ENCODE data around the gene HEXIM1. TPM values are rescaled to one million over a fixed set of nuclear protein-coding genes. Genes with fewer than 3 reads are reported as not detected.

HEXIM1 gene
- total RNA-seq, 1 experiment from 2014 or later: 59.1 TPM

DNA sequence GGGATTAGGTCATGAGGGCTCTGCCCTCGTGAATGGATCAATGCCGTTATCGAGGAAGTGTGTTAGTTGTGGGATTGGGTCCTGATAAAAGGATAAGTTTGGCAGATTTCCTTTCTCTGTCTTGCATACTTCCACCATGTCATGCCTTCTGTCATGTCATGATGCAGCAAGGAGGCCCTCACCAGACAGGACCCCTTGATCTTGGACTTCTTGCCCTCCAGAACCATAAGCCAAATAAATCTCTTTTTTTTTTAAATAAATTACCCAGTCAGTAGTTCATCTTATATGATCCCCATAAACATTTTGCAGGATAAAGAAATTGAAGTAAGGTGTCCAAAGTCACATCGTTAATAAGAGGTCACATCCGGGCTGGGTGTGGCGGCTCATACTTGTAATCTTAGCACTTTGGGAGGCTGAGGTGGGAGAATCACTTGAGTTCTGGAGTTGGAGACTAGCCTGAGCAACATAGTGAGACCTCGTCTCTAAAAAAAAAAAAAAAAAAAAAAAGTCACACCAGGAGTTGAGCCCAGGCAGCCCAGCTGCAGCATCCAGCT is 38.6 kb downstream of the HEXIM1 start:
- intact Hi-C loops (cut with micrococcal nuclease; ENCODE audit: unreplicated experiment): no loop called here

DNA sequence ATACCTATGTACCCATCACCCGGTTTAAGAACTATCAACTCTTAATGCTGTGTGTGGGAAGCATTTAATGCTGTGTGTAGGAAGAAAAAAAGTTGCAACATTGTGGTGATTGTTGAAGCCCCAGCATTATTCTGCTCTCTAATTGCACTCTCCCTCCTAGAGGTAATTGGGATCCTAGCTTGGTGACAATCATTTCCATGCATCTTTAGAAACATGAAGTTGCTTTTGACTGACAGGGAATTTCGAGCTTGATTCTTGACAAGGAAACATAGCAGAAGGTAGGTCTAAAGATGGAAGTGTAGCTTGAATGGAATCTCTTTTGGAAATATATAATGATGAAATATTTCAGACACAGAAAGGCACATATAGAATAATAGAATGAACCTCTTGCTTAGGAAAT is 40.7 kb downstream of the HEXIM1 start:
- ChIA-PET POLR2A (interaction anchor here (0.7 kb wide), 1 partner anchor 51 kb away, joined by 3 read pairs; no protein-coding TSS in a partner anchor), CTCF (interaction anchor here (0.9 to 1.1 kb wide), 2 partner anchors 9 to 19 kb away, joined by 3 to 9 read pairs; no protein-coding TSS in a partner anchor)
- no peaks in the 10 kb centered on the region for H3K27me3 ChIP-seq (ENCODE audit: control insufficient read depth, insufficient read depth, low read length)
- no peak for TF ChIP-seq TCF7L2 (IDR thresholded peaks at IDR 0.05; ENCODE audit: low read depth, low read length)
- TF ChIP-seq POLR2AphosphoS5 (IDR thresholded peaks at IDR 0.05; ENCODE audit: low read depth, low read length): no peak
- TF ChIP-seq SIN3A (IDR thresholded peaks at IDR 0.05; ENCODE audit: borderline replicate concordance, insufficient read depth, low read depth, low read length): no peak
- ATAC-seq (no peak), DNase-seq (ENCODE audit: low read depth, low spot score) (no peak)
- BruUV-seq (replicated peaks): no TSS peak
- H3K27ac ChIP-seq (ENCODE audit: low read length): no peak overlapping the region
- in situ Hi-C loops (cut with HindIII; ENCODE audit: low pct_unique_long_range_greater_than_20kb, low sequenced_read_pairs) (no loop called here), intact Hi-C loops (cut with micrococcal nuclease; ENCODE audit: unreplicated experiment) (no loop called here)
- H3K4me3 ChIP-seq (ENCODE audit: low read depth in 2 of 2, low read length in 2 of 2): no peak overlapping the region
- no peaks in the 10 kb centered on the region for H3K4me1 ChIP-seq (ENCODE audit: control insufficient read depth, insufficient read depth, low read length)
- H3K36me3 ChIP-seq (ENCODE audit: control insufficient read depth, insufficient read depth, low read length): no peaks in the 10 kb centered on the region
- no peaks in the 10 kb centered on the region for H3K9me3 ChIP-seq (ENCODE audit: control insufficient read depth, insufficient read depth, low read depth, low read length)

More for the DNA sequence above, 38.6 kb downstream of the HEXIM1 start:
- DNase-seq (ENCODE audit: low read depth, low spot score): no peak
- ChIA-PET POLR2A (no interaction called here), CTCF (no interaction called here)
- in situ Hi-C loops (cut with HindIII; ENCODE audit: low pct_unique_long_range_greater_than_20kb, low sequenced_read_pairs): no loop called here
- H3K27ac ChIP-seq (ENCODE audit: low read length): no peak overlapping the region
- ATAC-seq: no peak
- no peaks in the 10 kb centered on the region for H3K27me3 ChIP-seq (ENCODE audit: control insufficient read depth, insufficient read depth, low read length)
- no peak for TF ChIP-seq TCF7L2 (IDR thresholded peaks at IDR 0.05; ENCODE audit: low read depth, low read length)
- TF ChIP-seq POLR2AphosphoS5 (IDR thresholded peaks at IDR 0.05; ENCODE audit: low read depth, low read length): no peak
- TF ChIP-seq, protein P1, sequence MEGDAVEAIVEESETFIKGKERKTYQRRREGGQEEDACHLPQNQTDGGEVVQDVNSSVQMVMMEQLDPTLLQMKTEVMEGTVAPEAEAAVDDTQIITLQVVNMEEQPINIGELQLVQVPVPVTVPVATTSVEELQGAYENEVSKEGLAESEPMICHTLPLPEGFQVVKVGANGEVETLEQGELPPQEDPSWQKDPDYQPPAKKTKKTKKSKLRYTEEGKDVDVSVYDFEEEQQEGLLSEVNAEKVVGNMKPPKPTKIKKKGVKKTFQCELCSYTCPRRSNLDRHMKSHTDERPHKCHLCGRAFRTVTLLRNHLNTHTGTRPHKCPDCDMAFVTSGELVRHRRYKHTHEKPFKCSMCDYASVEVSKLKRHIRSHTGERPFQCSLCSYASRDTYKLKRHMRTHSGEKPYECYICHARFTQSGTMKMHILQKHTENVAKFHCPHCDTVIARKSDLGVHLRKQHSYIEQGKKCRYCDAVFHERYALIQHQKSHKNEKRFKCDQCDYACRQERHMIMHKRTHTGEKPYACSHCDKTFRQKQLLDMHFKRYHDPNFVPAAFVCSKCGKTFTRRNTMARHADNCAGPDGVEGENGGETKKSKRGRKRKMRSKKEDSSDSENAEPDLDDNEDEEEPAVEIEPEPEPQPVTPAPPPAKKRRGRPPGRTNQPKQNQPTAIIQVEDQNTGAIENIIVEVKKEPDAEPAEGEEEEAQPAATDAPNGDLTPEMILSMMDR (IDR thresholded peaks at IDR 0.05): no peak
- no TSS peak for BruUV-seq (replicated peaks)
- no peak overlapping the region for H3K4me3 ChIP-seq (ENCODE audit: low read depth in 2 of 2, low read length in 2 of 2)
- no peaks in the 10 kb centered on the region for H3K36me3 ChIP-seq (ENCODE audit: control insufficient read depth, insufficient read depth, low read length)
- no peaks in the 10 kb centered on the region for H3K9me3 ChIP-seq (ENCODE audit: control insufficient read depth, insufficient read depth, low read depth, low read length)
- H3K4me1 ChIP-seq (ENCODE audit: control insufficient read depth, insufficient read depth, low read length): no peaks in the 10 kb centered on the region

DNA sequence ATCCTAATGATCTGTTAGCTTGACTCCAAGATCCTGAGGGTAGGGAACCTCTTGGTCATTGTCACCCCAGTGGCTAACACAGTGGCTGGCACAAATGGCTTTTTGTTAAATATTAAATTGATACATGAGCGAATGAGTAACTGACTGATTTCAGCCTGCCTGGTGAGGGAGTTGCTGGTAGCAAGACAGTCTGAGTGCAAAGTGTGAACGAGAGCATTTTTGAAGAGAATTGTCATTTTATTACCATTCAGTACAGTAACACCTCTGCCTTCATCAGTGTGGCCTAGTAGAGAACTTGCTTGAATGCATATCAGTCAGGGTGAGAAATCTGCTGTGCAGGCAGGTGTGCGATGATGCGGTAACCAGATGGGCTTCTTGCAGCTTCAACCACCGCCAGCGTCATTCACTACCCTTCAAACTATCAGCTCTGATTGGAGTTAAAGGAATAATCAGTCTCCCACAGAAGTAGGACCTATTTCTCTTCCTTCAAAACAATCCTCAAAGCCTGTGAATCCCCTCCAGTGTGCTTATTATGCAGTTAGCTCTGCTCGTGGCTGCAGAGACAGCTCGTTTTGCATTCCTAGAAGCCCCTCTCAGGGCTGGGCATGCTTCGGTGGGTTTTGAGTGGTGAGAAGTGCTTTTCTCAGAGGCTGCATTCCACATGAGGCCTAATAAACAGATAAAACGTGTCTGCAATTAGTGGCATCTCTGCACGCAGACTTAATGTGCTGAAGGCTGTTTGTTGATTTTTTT is 42.4 kb downstream of the HEXIM1 start:
- no TSS peak for BruUV-seq (replicated peaks)
- ChIA-PET POLR2A (interaction anchor here (0.5 kb wide), 1 partner anchor 16 kb away, joined by 5 read pairs; no protein-coding TSS in a partner anchor), CTCF (no interaction called here)
- no peak for DNase-seq (ENCODE audit: low read depth, low spot score)
- no peak for ATAC-seq
- Histone ChIP-seq H3K27me3 (ENCODE audit: control insufficient read depth, insufficient read depth, low read length) (no peaks in the 10 kb centered on the region), H3K36me3 (ENCODE audit: control insufficient read depth, insufficient read depth, low read length) (no peaks in the 10 kb centered on the region), H3K4me3 (ENCODE audit: low read depth in 2 of 2, low read length in 2 of 2) (no peak overlapping the region), H3K9me3 (ENCODE audit: control insufficient read depth, insufficient read depth, low read depth, low read length) (no peaks in the 10 kb centered on the region), H3K4me1 (ENCODE audit: control insufficient read depth, insufficient read depth, low read length) (no peaks in the 10 kb centered on the region), H3K27ac (ENCODE audit: low read length) (no peak overlapping the region)
- TF ChIP-seq, protein P1 (IDR thresholded peaks at IDR 0.05): no peak
- TF ChIP-seq, protein P2, sequence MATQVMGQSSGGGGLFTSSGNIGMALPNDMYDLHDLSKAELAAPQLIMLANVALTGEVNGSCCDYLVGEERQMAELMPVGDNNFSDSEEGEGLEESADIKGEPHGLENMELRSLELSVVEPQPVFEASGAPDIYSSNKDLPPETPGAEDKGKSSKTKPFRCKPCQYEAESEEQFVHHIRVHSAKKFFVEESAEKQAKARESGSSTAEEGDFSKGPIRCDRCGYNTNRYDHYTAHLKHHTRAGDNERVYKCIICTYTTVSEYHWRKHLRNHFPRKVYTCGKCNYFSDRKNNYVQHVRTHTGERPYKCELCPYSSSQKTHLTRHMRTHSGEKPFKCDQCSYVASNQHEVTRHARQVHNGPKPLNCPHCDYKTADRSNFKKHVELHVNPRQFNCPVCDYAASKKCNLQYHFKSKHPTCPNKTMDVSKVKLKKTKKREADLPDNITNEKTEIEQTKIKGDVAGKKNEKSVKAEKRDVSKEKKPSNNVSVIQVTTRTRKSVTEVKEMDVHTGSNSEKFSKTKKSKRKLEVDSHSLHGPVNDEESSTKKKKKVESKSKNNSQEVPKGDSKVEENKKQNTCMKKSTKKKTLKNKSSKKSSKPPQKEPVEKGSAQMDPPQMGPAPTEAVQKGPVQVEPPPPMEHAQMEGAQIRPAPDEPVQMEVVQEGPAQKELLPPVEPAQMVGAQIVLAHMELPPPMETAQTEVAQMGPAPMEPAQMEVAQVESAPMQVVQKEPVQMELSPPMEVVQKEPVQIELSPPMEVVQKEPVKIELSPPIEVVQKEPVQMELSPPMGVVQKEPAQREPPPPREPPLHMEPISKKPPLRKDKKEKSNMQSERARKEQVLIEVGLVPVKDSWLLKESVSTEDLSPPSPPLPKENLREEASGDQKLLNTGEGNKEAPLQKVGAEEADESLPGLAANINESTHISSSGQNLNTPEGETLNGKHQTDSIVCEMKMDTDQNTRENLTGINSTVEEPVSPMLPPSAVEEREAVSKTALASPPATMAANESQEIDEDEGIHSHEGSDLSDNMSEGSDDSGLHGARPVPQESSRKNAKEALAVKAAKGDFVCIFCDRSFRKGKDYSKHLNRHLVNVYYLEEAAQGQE (IDR thresholded peaks at IDR 0.05; ENCODE audit: insufficient read depth in 1 of 2, low read depth in 2 of 2, low read length in 1 of 2): no peak
- TF ChIP-seq POLR2AphosphoS5 (IDR thresholded peaks at IDR 0.05; ENCODE audit: low read depth, low read length): no peak
- TF ChIP-seq TCF7L2 (IDR thresholded peaks at IDR 0.05; ENCODE audit: low read depth, low read length): no peak
- no peak for TF ChIP-seq SIN3A (IDR thresholded peaks at IDR 0.05; ENCODE audit: borderline replicate concordance, insufficient read depth, low read depth, low read length)
- in situ Hi-C loops (cut with HindIII; ENCODE audit: low pct_unique_long_range_greater_than_20kb, low sequenced_read_pairs): no loop called here
- intact Hi-C loops (cut with micrococcal nuclease; ENCODE audit: unreplicated experiment): no loop called here

All from Panc1 (cell line).